ENCODE data around the gene SLC7A5.

- no peak for TF ChIP-seq EZH2phosphoT487 (IDR thresholded peaks at IDR 0.05; ENCODE audit: insufficient read depth, low read depth)
- TF ChIP-seq EZH2 (IDR thresholded peaks at IDR 0.05; ENCODE audit: insufficient read depth, poor library complexity, severe bottlenecking), result no peak
These were observed 26.4 kb upstream of the SLC7A5 start for GRCh38 chr16:87895641-87896141.
